ENCODE data around the gene CFAP65.

CFAP65 gene

Small RNAs within 50 kb of the gene (small RNA-seq; reads per million reads assigned to genes)
- 0 reads per million in 2 experiments for gene MIR3131
- 1,279 to 10,149 reads per million in 2 experiments for gene MIR375
